ENCODE data around the gene KCNK7.

DNA sequence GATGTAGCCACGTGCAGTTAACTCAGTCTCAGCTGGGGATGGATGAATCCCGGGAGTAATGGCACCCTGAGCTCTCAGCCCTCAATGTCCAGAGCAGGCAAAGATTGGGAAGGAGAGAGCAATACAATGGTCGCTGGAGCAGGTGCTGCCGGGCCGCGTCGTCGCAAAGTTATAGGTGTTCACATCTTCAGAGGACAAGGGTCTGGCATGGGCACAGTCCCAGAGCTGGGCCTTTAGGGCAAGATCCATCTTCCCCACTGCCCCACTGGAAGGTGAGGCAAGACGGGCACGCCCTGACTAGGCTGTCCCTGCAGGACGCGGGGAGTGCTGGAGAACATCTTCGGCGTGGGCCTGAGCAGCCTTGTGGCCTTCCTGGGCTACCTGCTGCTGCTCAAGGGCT is 27.6 kb upstream of the KCNK7 start:
- TF ChIP-seq CTCF (IDR thresholded peaks at IDR 0.05): no peak
- TF ChIP-seq POLR2A (IDR thresholded peaks at IDR 0.05): no peak

All from uterus (tissue), 2 donors.